Glutamatergic neuron (in vitro differentiated cells): ENCODE data around the gene HRNR. TPM values are rescaled to one million over a fixed set of nuclear protein-coding genes. Genes with fewer than 3 reads are reported as not detected.

Experiments
- DNase-seq: peaks from one replicate; pipeline ENCODE4 v3.0.0; 2022
- H3K27ac Mint-ChIP-seq: one replicate; pipeline ENCODE4 v1.8.0; 2020; ENCODE audit warnings: mild to moderate bottlenecking, mixed read lengths, inconsistent platforms; ENCODE audit not compliant: unreplicated experiment
- H3K27me3 Mint-ChIP-seq: one replicate; pipeline ENCODE4 v1.8.0; 2020; ENCODE audit warnings: mild to moderate bottlenecking, moderate library complexity, mixed read lengths, inconsistent platforms; ENCODE audit not compliant: unreplicated experiment
- H3K36me3 Mint-ChIP-seq: one replicate; pipeline ENCODE4 v1.8.0; 2020; ENCODE audit warnings: mild to moderate bottlenecking, mixed read lengths, inconsistent platforms; ENCODE audit not compliant: unreplicated experiment
- H3K4me1 Mint-ChIP-seq: one replicate; pipeline ENCODE4 v1.8.0; 2020; ENCODE audit warnings: mild to moderate bottlenecking, low read depth, mixed read lengths, inconsistent platforms; ENCODE audit not compliant: unreplicated experiment
- H3K4me3 Mint-ChIP-seq: one replicate; pipeline ENCODE4 v1.8.0; 2020; ENCODE audit warnings: mild to moderate bottlenecking, mixed read lengths, inconsistent platforms; ENCODE audit not compliant: unreplicated experiment
- H3K9me3 Mint-ChIP-seq: one replicate; pipeline ENCODE4 v1.8.0; 2020; ENCODE audit warnings: mild to moderate bottlenecking, moderate library complexity, mixed read lengths, inconsistent platforms; ENCODE audit not compliant: unreplicated experiment
- total RNA-seq: library from RNA; stranded (reverse); fragmentation: NEBNext Ultra II Directional; extraction: Animal tissue kit (Norgen Biotek cat#: 25700); gene quantifications from one replicate; pipeline ENCODE4 v1.2.1, GENCODE V29; 2021; ENCODE audit not compliant: unreplicated experiment
- TF ChIP-seq, protein P1 (sequence below): fragments of 200-600 bp; sonication (generic); IDR thresholded peaks from one replicate; pipeline ENCODE4 v1.5.0; 2021; ENCODE audit not compliant: partially characterized antibody, unreplicated experiment

HRNR gene
- total RNA-seq, 1 donor from 2014 or later = not detected

DNA sequence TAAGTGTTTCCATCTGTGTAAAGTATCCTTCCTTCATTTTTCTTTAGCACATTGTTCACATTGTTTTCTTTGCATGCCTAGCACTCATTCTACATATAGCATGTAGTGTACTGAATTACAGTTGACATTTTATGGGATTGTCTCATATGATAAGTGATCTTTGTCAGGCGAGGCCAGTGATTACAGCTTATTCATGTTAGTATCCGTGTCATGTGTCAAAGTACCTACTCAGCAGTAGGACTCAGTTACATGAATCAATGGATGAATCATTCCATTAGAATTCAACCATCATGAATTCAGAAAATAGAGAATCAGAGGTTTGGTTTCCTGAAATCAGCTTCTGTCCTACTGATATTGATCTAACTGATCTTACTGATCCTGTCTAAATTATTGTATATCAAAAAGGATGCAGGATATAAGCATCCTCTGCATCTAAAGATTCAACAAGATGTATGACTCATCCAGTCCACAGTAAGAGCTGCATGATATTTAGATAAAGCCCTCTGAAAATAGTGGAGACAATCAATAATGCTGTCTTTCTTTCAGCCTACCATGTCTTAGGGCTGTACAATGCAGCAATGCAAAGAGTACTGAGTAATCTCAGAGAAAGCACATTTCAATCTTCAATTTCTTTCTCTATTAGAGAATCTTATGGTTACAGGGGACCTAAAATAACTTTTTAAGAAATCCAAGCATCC is 20.7 kb upstream of the HRNR start:
- Mint-ChIP-seq H3K27me3 (no peaks in the 10 kb centered on the region), H3K4me1 (no peaks in the 10 kb centered on the region), H3K4me3 (no peak overlapping the region), H3K9me3 (no peaks in the 10 kb centered on the region), H3K27ac (no peak overlapping the region), H3K36me3 (no peaks in the 10 kb centered on the region)
- no peak for DNase-seq
- TF ChIP-seq, protein P1, sequence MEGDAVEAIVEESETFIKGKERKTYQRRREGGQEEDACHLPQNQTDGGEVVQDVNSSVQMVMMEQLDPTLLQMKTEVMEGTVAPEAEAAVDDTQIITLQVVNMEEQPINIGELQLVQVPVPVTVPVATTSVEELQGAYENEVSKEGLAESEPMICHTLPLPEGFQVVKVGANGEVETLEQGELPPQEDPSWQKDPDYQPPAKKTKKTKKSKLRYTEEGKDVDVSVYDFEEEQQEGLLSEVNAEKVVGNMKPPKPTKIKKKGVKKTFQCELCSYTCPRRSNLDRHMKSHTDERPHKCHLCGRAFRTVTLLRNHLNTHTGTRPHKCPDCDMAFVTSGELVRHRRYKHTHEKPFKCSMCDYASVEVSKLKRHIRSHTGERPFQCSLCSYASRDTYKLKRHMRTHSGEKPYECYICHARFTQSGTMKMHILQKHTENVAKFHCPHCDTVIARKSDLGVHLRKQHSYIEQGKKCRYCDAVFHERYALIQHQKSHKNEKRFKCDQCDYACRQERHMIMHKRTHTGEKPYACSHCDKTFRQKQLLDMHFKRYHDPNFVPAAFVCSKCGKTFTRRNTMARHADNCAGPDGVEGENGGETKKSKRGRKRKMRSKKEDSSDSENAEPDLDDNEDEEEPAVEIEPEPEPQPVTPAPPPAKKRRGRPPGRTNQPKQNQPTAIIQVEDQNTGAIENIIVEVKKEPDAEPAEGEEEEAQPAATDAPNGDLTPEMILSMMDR = no peak

DNA sequence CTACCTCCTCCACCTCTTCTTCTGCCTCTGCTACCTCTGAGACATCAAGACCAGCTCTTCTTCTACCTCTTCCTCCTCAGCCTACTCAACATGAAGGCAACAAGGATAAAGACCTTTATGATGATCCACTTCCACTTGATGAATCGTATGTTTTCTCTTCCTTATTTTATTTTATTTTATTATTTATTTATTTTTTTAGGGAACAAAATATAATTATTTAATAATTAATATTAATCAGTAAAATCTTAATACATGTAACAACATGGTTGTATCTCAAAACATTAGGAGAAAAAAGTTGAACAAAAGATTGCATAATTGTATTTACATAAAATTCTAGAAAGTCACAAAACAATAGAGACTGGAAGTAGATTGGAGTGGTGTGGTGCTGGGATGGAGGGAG is 13.1 kb upstream of the HRNR start:
- Mint-ChIP-seq H3K27ac (no peak overlapping the region), H3K36me3 (no peaks in the 10 kb centered on the region), H3K9me3 (no peaks in the 10 kb centered on the region), H3K4me3 (no peak overlapping the region), H3K4me1 (no peaks in the 10 kb centered on the region), H3K27me3 (peaks cover 2% of the 10 kb centered on the region)
- no peak for DNase-seq
- TF ChIP-seq, protein P1 = no peak

DNA sequence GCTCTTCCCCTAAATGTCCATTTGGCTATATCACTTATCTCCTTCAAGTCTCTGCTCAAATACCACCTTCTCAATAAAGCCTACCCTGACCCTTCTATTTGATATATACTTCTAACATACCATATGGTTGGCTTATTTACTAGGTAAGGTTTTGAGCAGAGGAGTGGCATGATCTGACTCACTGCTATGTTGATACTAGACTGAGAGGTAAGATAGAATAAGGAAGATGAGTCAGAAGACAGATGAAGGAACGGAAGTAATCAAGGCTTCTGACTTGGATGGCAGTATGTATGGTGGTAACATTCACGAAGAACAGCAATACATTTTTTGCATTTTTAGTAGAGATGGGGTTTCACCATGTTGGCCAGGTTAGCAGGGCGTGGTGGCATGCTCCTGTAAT is 4.8 kb upstream of the HRNR start:
- no peak overlapping the region for H3K27ac Mint-ChIP-seq
- no peak for DNase-seq
- no peaks in the 10 kb centered on the region for H3K9me3 Mint-ChIP-seq
- TF ChIP-seq, protein P1 = no peak
- H3K36me3 Mint-ChIP-seq = no peaks in the 10 kb centered on the region
- no peaks in the 10 kb centered on the region for H3K4me1 Mint-ChIP-seq
- no peak overlapping the region for H3K4me3 Mint-ChIP-seq
- H3K27me3 Mint-ChIP-seq = no peaks in the 10 kb centered on the region

DNA sequence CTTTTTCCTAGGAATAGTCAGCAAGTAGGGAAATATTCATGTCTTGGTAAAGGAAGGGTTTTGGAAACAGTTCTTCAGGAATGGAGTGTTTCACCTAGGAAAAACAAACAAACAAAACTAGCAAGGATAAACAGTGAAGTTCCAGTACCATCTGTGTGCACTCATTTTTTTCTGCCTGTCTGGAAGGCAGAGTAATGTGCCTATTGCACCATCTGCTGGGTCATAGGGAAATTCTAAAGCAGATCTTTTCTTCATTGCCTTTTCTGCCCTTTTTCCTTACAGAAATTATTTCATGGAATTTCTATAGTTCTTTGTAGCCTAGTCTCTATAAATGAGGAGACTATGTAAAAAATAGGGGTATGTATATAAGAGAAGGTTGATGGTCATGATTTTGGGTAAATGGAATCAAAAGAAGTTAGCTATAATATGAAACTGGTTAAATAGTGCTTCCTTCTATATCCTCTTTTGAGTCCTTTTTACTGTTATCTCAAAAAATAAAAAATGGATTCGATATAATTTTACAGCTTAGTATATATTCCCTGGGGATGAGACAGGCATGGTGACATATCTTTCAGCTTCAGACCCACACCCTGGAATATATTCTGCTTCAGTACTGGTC is 3.4 kb upstream of the HRNR start:
- H3K4me3 Mint-ChIP-seq = no peak overlapping the region
- no peaks in the 10 kb centered on the region for H3K27me3 Mint-ChIP-seq
- DNase-seq = no peak
- H3K27ac Mint-ChIP-seq = no peak overlapping the region
- H3K36me3 Mint-ChIP-seq = no peaks in the 10 kb centered on the region
- no peaks in the 10 kb centered on the region for H3K4me1 Mint-ChIP-seq
- TF ChIP-seq, protein P1 = no peak
- H3K9me3 Mint-ChIP-seq = no peaks in the 10 kb centered on the region

DNA sequence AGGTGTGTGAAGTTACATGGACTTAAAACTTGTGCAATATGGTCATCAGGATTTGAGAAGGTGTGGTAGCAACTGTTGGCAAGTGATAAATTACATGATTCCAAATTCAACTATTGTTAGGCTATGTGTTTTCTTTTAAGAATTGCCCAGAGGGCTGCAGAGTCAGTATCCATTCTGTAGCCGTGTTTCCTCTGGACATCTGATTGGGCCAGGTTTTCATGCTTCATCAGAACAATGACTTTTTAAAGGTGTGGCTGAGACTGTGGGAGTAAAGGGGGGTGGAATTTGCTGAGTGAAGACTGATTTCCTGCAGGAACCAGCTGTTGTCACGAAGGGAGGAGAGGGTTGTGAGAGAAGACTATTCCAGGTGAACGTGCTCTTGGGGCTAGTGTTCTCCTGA is 1.7 kb upstream of the HRNR start:
- H3K4me3 Mint-ChIP-seq = no peak overlapping the region
- TF ChIP-seq, protein P1 = no peak
- H3K36me3 Mint-ChIP-seq = peaks cover 2% of the 10 kb centered on the region
- no peak overlapping the region for H3K27ac Mint-ChIP-seq
- no peak for DNase-seq
- H3K9me3 Mint-ChIP-seq = no peaks in the 10 kb centered on the region
- no peaks in the 10 kb centered on the region for H3K27me3 Mint-ChIP-seq
- no peaks in the 10 kb centered on the region for H3K4me1 Mint-ChIP-seq
